Heart left ventricle (tissue), 13 donors: ENCODE measurements around the gene RBMS3.

Experiments used
- CTCF ChIP-seq, 12 donors: fragments of 200-600 bp; sonication (generic) in 4 of 12; IDR thresholded peaks; one replicate each; pipeline versions ENCODE4 v1.5.0 to v1.8.0; 2018 to 2022; ENCODE audit warnings: antibody characterized with exemption in 12 of 12, mild to moderate bottlenecking in 5 of 12
- POLR2A ChIP-seq, 2 donors: fragments of 450-650 bp; IDR thresholded peaks; one replicate each; pipeline ENCODE4 v1.6.1; 2017; ENCODE audit warnings: antibody characterized with exemption in 2 of 2, mild to moderate bottlenecking in 2 of 2, moderate library complexity in 2 of 2
- donor health status: ischemic (EF 13 %, LVEDD 7.1; RV severe dilation, severe dysfunction).
- donor health status: DM: no; HTN: yes; CAD: no.
- donor health status: DM: no; HTN: no; CAD: no.
- donor health status: ischemic (EF 25% LVEDD 6.9; RV normal size, moderate dysfunction).
- donor health status: ischemic (EF 25% LVEDD 5.7; RV mildly dilated, moderate dysfunction).
- donor health status: ischemic (EF 35%, LVEDD 5.7; RV mildly dilated, moderate dysfunction).
- donor health status: nonischemic (EF 11% LVEDD 7.7; RV severe dilation, severe dysfunction).
- donor health status: DM: yes; HTN: yes; CAD: no.
- donor health status: PGD.
- donor health status: ischemic (EF 29% LVEDD 5.4; RV normal size, mild dysfunction).
- donor health status: nonischemic (EF 23%, LVEDD 6.1; RV moderate dilation, normal function).

GRCh38 chr3:29329986-29330890, 49.4 kb downstream of the RBMS3 start:
- TF ChIP-seq CTCF (IDR thresholded peaks at IDR 0.05) (no peak), POLR2A (IDR thresholded peaks at IDR 0.05) (no peak)
